GM12878 (cell line): ENCODE measurements around the gene DPM2. TPM values are rescaled to one million over a fixed set of nuclear protein-coding genes. Genes with fewer than 3 reads are reported as not detected.

Source experiments
- polyA plus RNA-seq, 11 experiments: library from polyadenylated mRNA; depleted of rRNA in 4 of 11; unstranded in 6 of 11; stranded (reverse) in 5 of 11; fragments of >200 nt; fragmentation: Nextera tagmentation in 4 of 11; fragmentation: Illumina TruSeq in 1 of 11; extraction: Ambion mirVana in 4 of 11; extraction: Trizol in 1 of 11; gene quantifications; 1 replicate in 1 of 11; 2 replicates in 10 of 11; pipeline versions ENCODE4 v1.2.1 to v1.2.3, GENCODE V29; 2011 to 2016; ENCODE audit warnings: inconsistent platforms in 2 of 11, missing spikeins in 2 of 11, low read depth in 1 of 11
- total RNA-seq, 4 experiments: library from RNA; depleted of rRNA in 3 of 4; stranded (reverse); fragments of >200 nt in 3 of 4; fragmentation: Illumina TruSeq in 1 of 4; extraction: Trizol in 1 of 4; gene quantifications; 2 replicates each; pipeline versions ENCODE4 v1.2.1 to v1.2.3, GENCODE V29; 2013 to 2021

The DPM2 gene
- total and polyA plus RNA-seq, 10 of the 15 experiments (the other 5 are each of a cell fraction or from before 2014, with no cell fraction given): 22.7 to 77.9 (median 44.7) TPM

Other genes starting within 250 kb of the DPM2 start
Only the 7 nearest of the 18 such genes appear.
- gene ENG, start 83.2 kb downstream of the DPM2 start, total RNA-seq (2014; rRNA removed): 0.60 and 0.79 TPM in 2 replicates
- gene ENG, start 83.2 kb downstream of the DPM2 start, total RNA-seq (2014; rRNA removed; fragmentation: Illumina TruSeq; extraction: Trizol): 0.64 and 1.0 TPM in 2 replicates
- gene ENG, start 83.2 kb downstream of the DPM2 start, total RNA-seq (2021): 9.1 and 10.1 TPM in 2 replicates
- 0.16 and 0.18 TPM in 2 replicates for gene ENG, start 83.2 kb downstream of the DPM2 start, polyA plus RNA-seq (2011; rRNA removed)
- 0.98 and 3.0 TPM in 2 replicates for gene ENG, start 83.2 kb downstream of the DPM2 start, polyA plus RNA-seq (2014; fragmentation: Illumina TruSeq; extraction: Trizol)
- under 1 TPM; 0.14 to 0.24 TPM for gene ENG, start 83.2 kb downstream of the DPM2 start, polyA plus RNA-seq (2014; fragmentation: Nextera tagmentation; extraction: Ambion mirVana)
- gene ENG, start 83.2 kb downstream of the DPM2 start, polyA plus RNA-seq (2014; rRNA removed): 3.3 and 4.2 TPM in 2 replicates
- 1 to 10 TPM; 4.2 to 5.0 TPM for gene ENG, start 83.2 kb downstream of the DPM2 start, polyA plus RNA-seq (2016; fragmentation: Nextera tagmentation; extraction: Ambion mirVana)
- 0.87 and 3.1 TPM in 2 replicates for gene AK1, start 60.2 kb downstream of the DPM2 start, total RNA-seq (2014; rRNA removed)
- gene AK1, start 60.2 kb downstream of the DPM2 start, total RNA-seq (2014; rRNA removed; fragmentation: Illumina TruSeq; extraction: Trizol): 0.14 and 1.8 TPM in 2 replicates
- 2.1 and 2.2 TPM in 2 replicates for gene AK1, start 60.2 kb downstream of the DPM2 start, total RNA-seq (2021)
- 0.98 and 1.8 TPM in 2 replicates for gene AK1, start 60.2 kb downstream of the DPM2 start, polyA plus RNA-seq (2011; rRNA removed)
- 1.3 and 1.8 TPM in 2 replicates for gene AK1, start 60.2 kb downstream of the DPM2 start, polyA plus RNA-seq (2014; fragmentation: Illumina TruSeq; extraction: Trizol)
- gene AK1, start 60.2 kb downstream of the DPM2 start, polyA plus RNA-seq (2014; fragmentation: Nextera tagmentation; extraction: Ambion mirVana): 1 to 10 TPM in 1 of 2 experiments, under 1 TPM in 1; 0.23 to 1.4 TPM
- 2.1 and 4.7 TPM in 2 replicates for gene AK1, start 60.2 kb downstream of the DPM2 start, polyA plus RNA-seq (2014; rRNA removed)
- 1 to 10 TPM; 1.4 to 2.2 TPM for gene AK1, start 60.2 kb downstream of the DPM2 start, polyA plus RNA-seq (2016; fragmentation: Nextera tagmentation; extraction: Ambion mirVana)
- gene ST6GALNAC6, start 38.3 kb downstream of the DPM2 start, total RNA-seq (2014; rRNA removed): 22.6 and 27.0 TPM in 2 replicates
- gene ST6GALNAC6, start 38.3 kb downstream of the DPM2 start, total RNA-seq (2014; rRNA removed; fragmentation: Illumina TruSeq; extraction: Trizol): 16.0 and 17.6 TPM in 2 replicates
- 21.1 and 23.2 TPM in 2 replicates for gene ST6GALNAC6, start 38.3 kb downstream of the DPM2 start, total RNA-seq (2021)
- gene ST6GALNAC6, start 38.3 kb downstream of the DPM2 start, polyA plus RNA-seq (2011; rRNA removed): 13.9 and 24.6 TPM in 2 replicates
- 7.2 and 16.1 TPM in 2 replicates for gene ST6GALNAC6, start 38.3 kb downstream of the DPM2 start, polyA plus RNA-seq (2014; fragmentation: Illumina TruSeq; extraction: Trizol)
- gene ST6GALNAC6, start 38.3 kb downstream of the DPM2 start, polyA plus RNA-seq (2014; fragmentation: Nextera tagmentation; extraction: Ambion mirVana): under 1 TPM; 0.40 to 0.48 TPM
- 24.0 and 24.7 TPM in 2 replicates for gene ST6GALNAC6, start 38.3 kb downstream of the DPM2 start, polyA plus RNA-seq (2014; rRNA removed)
- 10 to 100 TPM; 12.6 to 12.7 TPM for gene ST6GALNAC6, start 38.3 kb downstream of the DPM2 start, polyA plus RNA-seq (2016; fragmentation: Nextera tagmentation; extraction: Ambion mirVana)
- gene ST6GALNAC4, start 20.8 kb downstream of the DPM2 start, total RNA-seq (2014; rRNA removed): 48.3 and 57.4 TPM in 2 replicates
- 20.7 and 23.7 TPM in 2 replicates for gene ST6GALNAC4, start 20.8 kb downstream of the DPM2 start, total RNA-seq (2014; rRNA removed; fragmentation: Illumina TruSeq; extraction: Trizol)
- gene ST6GALNAC4, start 20.8 kb downstream of the DPM2 start, total RNA-seq (2021): 56.1 and 64.1 TPM in 2 replicates
- 6.9 and 16.4 TPM in 2 replicates for gene ST6GALNAC4, start 20.8 kb downstream of the DPM2 start, polyA plus RNA-seq (2011; rRNA removed)
- gene ST6GALNAC4, start 20.8 kb downstream of the DPM2 start, polyA plus RNA-seq (2014; fragmentation: Illumina TruSeq; extraction: Trizol): 3.0 and 13.5 TPM in 2 replicates
- gene ST6GALNAC4, start 20.8 kb downstream of the DPM2 start, polyA plus RNA-seq (2014; fragmentation: Nextera tagmentation; extraction: Ambion mirVana): 1 to 10 TPM; 4.2 to 6.6 TPM
- 63.2 and 68.1 TPM in 2 replicates for gene ST6GALNAC4, start 20.8 kb downstream of the DPM2 start, polyA plus RNA-seq (2014; rRNA removed)
- 10 to 100 TPM; 46.7 to 49.9 TPM for gene ST6GALNAC4, start 20.8 kb downstream of the DPM2 start, polyA plus RNA-seq (2016; fragmentation: Nextera tagmentation; extraction: Ambion mirVana)
- gene PIP5KL1, start 7.1 kb downstream of the DPM2 start, total RNA-seq (2014; rRNA removed): 0.40 TPM in 1 of 2 replicates, not detected in the other
- 0.14 and 0.22 TPM in 2 replicates for gene PIP5KL1, start 7.1 kb downstream of the DPM2 start, total RNA-seq (2014; rRNA removed; fragmentation: Illumina TruSeq; extraction: Trizol)
- 0.32 and 0.64 TPM in 2 replicates for gene PIP5KL1, start 7.1 kb downstream of the DPM2 start, total RNA-seq (2021)
- 0.12 and 0.50 TPM in 2 replicates for gene PIP5KL1, start 7.1 kb downstream of the DPM2 start, polyA plus RNA-seq (2011; rRNA removed)
- gene PIP5KL1, start 7.1 kb downstream of the DPM2 start, polyA plus RNA-seq (2014; fragmentation: Illumina TruSeq; extraction: Trizol): 0.04 TPM in 1 of 2 replicates, not detected in the other
- gene PIP5KL1, start 7.1 kb downstream of the DPM2 start, polyA plus RNA-seq (2014; fragmentation: Nextera tagmentation; extraction: Ambion mirVana): not detected
- 0.55 and 0.67 TPM in 2 replicates for gene PIP5KL1, start 7.1 kb downstream of the DPM2 start, polyA plus RNA-seq (2014; rRNA removed)
- under 1 TPM; 0.11 to 0.47 TPM for gene PIP5KL1, start 7.1 kb downstream of the DPM2 start, polyA plus RNA-seq (2016; fragmentation: Nextera tagmentation; extraction: Ambion mirVana)
- 7.4 TPM in 2 replicates for gene EEIG1, start 43.1 kb upstream of the DPM2 start, total RNA-seq (2014; rRNA removed)
- gene EEIG1, start 43.1 kb upstream of the DPM2 start, total RNA-seq (2014; rRNA removed; fragmentation: Illumina TruSeq; extraction: Trizol): 8.5 and 9.5 TPM in 2 replicates
- gene EEIG1, start 43.1 kb upstream of the DPM2 start, total RNA-seq (2021): 69.7 and 75.9 TPM in 2 replicates
- 3.3 and 6.6 TPM in 2 replicates for gene EEIG1, start 43.1 kb upstream of the DPM2 start, polyA plus RNA-seq (2011; rRNA removed)
- gene EEIG1, start 43.1 kb upstream of the DPM2 start, polyA plus RNA-seq (2014; fragmentation: Illumina TruSeq; extraction: Trizol): 7.2 and 16.9 TPM in 2 replicates
- gene EEIG1, start 43.1 kb upstream of the DPM2 start, polyA plus RNA-seq (2014; fragmentation: Nextera tagmentation; extraction: Ambion mirVana): 1 to 10 TPM; 1.2 to 2.7 TPM
- 20.7 and 21.5 TPM in 2 replicates for gene EEIG1, start 43.1 kb upstream of the DPM2 start, polyA plus RNA-seq (2014; rRNA removed)
- gene EEIG1, start 43.1 kb upstream of the DPM2 start, polyA plus RNA-seq (2016; fragmentation: Nextera tagmentation; extraction: Ambion mirVana): 10 to 100 TPM in 1 of 2 experiments, 1 to 10 TPM in 1; 8.5 to 12.9 TPM
- gene NAIF1, start 129.5 kb upstream of the DPM2 start, total RNA-seq (2014; rRNA removed): 10.7 and 14.2 TPM in 2 replicates
- gene NAIF1, start 129.5 kb upstream of the DPM2 start, total RNA-seq (2014; rRNA removed; fragmentation: Illumina TruSeq; extraction: Trizol): 6.3 and 6.4 TPM in 2 replicates
- gene NAIF1, start 129.5 kb upstream of the DPM2 start, total RNA-seq (2021): 8.6 and 10.3 TPM in 2 replicates
- 6.1 and 9.4 TPM in 2 replicates for gene NAIF1, start 129.5 kb upstream of the DPM2 start, polyA plus RNA-seq (2011; rRNA removed)
- 5.2 and 6.2 TPM in 2 replicates for gene NAIF1, start 129.5 kb upstream of the DPM2 start, polyA plus RNA-seq (2014; fragmentation: Illumina TruSeq; extraction: Trizol)
- gene NAIF1, start 129.5 kb upstream of the DPM2 start, polyA plus RNA-seq (2014; fragmentation: Nextera tagmentation; extraction: Ambion mirVana): 1 to 10 TPM; 2.4 to 5.2 TPM
- gene NAIF1, start 129.5 kb upstream of the DPM2 start, polyA plus RNA-seq (2014; rRNA removed): 8.5 and 9.3 TPM in 2 replicates
- gene NAIF1, start 129.5 kb upstream of the DPM2 start, polyA plus RNA-seq (2016; fragmentation: Nextera tagmentation; extraction: Ambion mirVana): 1 to 10 TPM; 5.0 to 7.9 TPM